Neural cell (in vitro differentiated cells): ENCODE measurements around the gene REV3L.

Source experiments
- EP300 ChIP-seq: fragments of 450-650 bp; conservative IDR thresholded peaks from 2 replicates; pipeline ENCODE4 v1.6.1; 2014; ENCODE audit warnings: antibody characterized with exemption, mild to moderate bottlenecking, moderate library complexity; ENCODE audit not compliant: poor library complexity, severe bottlenecking
- EZH2 ChIP-seq: fragments of 200-600, 300-800 bp; shearing (Covaris generic), sonication (generic); IDR thresholded peaks from 2 replicates; pipeline ENCODE4 v1.6.1; 2014; ENCODE audit warnings: antibody characterized with exemption, low read length, borderline replicate concordance, mild to moderate bottlenecking; ENCODE audit not compliant: insufficient read depth, poor library complexity, severe bottlenecking
- POLR2AphosphoS5 ChIP-seq: IDR thresholded peaks from 2 replicates; pipeline ENCODE4 v1.6.1; 2012
- TAF1 ChIP-seq: IDR thresholded peaks from 2 replicates; pipeline ENCODE4 v1.6.1; 2012; ENCODE audit warnings: low read depth
- TF ChIP-seq, protein P1 (sequence below): fragments of 450-650 bp; IDR thresholded peaks from 2 replicates; pipeline ENCODE4 v1.5.1; 2014; ENCODE audit warnings: antibody characterized with exemption, mild to moderate bottlenecking, moderate library complexity; ENCODE audit not compliant: poor library complexity, severe bottlenecking
- TF ChIP-seq, protein P2 (sequence below): IDR thresholded peaks from 2 replicates; pipeline ENCODE4 v1.6.1; 2012; ENCODE audit warnings: borderline replicate concordance

DNA sequence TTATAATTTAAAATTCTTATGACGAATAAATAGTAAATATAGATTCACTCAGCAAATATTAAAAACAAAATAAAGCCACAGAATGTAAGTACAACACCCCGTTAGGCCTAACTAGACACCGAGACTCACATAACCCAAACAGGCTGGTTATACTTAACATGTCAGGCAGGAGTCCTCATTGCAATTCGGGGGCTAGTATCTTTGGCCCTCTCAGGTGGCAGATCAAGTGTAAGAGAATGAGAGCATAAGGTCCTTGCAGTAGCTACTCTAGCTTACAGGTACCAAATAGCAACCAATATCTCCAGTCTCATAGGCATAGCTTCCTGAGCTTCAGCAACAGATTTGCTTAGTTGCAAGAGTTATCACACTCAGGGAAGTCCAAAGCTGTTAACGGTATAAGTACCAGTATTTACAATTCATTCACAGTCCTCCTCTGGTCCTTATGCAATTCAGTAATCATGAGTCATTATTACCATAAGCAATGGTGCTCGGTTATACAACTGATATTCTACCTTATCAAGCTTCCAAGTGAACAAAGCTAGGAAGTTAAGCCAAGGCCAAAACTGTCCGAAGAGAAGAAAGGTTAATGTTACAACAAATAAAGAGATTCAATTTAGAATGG lies 20.1 kb downstream of the REV3L start:
- TF ChIP-seq, protein P1, sequence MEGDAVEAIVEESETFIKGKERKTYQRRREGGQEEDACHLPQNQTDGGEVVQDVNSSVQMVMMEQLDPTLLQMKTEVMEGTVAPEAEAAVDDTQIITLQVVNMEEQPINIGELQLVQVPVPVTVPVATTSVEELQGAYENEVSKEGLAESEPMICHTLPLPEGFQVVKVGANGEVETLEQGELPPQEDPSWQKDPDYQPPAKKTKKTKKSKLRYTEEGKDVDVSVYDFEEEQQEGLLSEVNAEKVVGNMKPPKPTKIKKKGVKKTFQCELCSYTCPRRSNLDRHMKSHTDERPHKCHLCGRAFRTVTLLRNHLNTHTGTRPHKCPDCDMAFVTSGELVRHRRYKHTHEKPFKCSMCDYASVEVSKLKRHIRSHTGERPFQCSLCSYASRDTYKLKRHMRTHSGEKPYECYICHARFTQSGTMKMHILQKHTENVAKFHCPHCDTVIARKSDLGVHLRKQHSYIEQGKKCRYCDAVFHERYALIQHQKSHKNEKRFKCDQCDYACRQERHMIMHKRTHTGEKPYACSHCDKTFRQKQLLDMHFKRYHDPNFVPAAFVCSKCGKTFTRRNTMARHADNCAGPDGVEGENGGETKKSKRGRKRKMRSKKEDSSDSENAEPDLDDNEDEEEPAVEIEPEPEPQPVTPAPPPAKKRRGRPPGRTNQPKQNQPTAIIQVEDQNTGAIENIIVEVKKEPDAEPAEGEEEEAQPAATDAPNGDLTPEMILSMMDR: no peak
- TF ChIP-seq EP300 (no peak), POLR2AphosphoS5 (no peak), TAF1 (no peak), EZH2 (no peak)
- TF ChIP-seq, protein P2, sequence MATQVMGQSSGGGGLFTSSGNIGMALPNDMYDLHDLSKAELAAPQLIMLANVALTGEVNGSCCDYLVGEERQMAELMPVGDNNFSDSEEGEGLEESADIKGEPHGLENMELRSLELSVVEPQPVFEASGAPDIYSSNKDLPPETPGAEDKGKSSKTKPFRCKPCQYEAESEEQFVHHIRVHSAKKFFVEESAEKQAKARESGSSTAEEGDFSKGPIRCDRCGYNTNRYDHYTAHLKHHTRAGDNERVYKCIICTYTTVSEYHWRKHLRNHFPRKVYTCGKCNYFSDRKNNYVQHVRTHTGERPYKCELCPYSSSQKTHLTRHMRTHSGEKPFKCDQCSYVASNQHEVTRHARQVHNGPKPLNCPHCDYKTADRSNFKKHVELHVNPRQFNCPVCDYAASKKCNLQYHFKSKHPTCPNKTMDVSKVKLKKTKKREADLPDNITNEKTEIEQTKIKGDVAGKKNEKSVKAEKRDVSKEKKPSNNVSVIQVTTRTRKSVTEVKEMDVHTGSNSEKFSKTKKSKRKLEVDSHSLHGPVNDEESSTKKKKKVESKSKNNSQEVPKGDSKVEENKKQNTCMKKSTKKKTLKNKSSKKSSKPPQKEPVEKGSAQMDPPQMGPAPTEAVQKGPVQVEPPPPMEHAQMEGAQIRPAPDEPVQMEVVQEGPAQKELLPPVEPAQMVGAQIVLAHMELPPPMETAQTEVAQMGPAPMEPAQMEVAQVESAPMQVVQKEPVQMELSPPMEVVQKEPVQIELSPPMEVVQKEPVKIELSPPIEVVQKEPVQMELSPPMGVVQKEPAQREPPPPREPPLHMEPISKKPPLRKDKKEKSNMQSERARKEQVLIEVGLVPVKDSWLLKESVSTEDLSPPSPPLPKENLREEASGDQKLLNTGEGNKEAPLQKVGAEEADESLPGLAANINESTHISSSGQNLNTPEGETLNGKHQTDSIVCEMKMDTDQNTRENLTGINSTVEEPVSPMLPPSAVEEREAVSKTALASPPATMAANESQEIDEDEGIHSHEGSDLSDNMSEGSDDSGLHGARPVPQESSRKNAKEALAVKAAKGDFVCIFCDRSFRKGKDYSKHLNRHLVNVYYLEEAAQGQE: no peak
